Anterior cingulate cortex (tissue), 58 donors: Measurements from ENCODE around the gene OSBPL3.
"Not testable (repeated sequence)": the region's sequence is repeated elsewhere in the genome, so short reads cannot be mapped to it uniquely, and the experiment has no call there.

Experiments used
- DNase-seq, 58 donors: peaks; one replicate each; lab custom pipeline; 2025; lab: John Stamatoyannopoulos, UW

Gene OSBPL3

GRCh38 chr7:24924375-24924774, 55.6 kb downstream of the OSBPL3 start:
- no peak for DNase-seq

GRCh38 chr7:24923172-24923865, 56.7 kb downstream of the OSBPL3 start:
- no peak for DNase-seq

- no peak for DNase-seq
These were observed 57.7 kb downstream of the OSBPL3 start for GRCh38 chr7:24922099-24922773.

GRCh38 chr7:24921362-24921679, 58.7 kb downstream of the OSBPL3 start:
- no peak for DNase-seq

- no peak for DNase-seq
These were observed 59.3 kb downstream of the OSBPL3 start for GRCh38 chr7:24920451-24921361.

- no peak for DNase-seq
These were observed 62.3 kb downstream of the OSBPL3 start for GRCh38 chr7:24917510-24918239.

- DNase-seq = no peak
These were observed 63.4 kb downstream of the OSBPL3 start for GRCh38 chr7:24916463-24917040.

GRCh38 chr7:24914465-24914859, 65.5 kb downstream of the OSBPL3 start:
- no peak for DNase-seq

GRCh38 chr7:24913801-24914464, 66.0 kb downstream of the OSBPL3 start:
- no peak for DNase-seq

GRCh38 chr7:24912874-24913514, 67.0 kb downstream of the OSBPL3 start:
- no peak for DNase-seq

- DNase-seq = no peak
These were observed 67.6 kb downstream of the OSBPL3 start for GRCh38 chr7:24912424-24912823.

- no peak for DNase-seq
These were observed 68.8 kb downstream of the OSBPL3 start for GRCh38 chr7:24911213-24911603.

- DNase-seq = no peak
These were observed 69.3 kb downstream of the OSBPL3 start for GRCh38 chr7:24910551-24911212.

GRCh38 chr7:24908727-24909126, 71.3 kb downstream of the OSBPL3 start:
- DNase-seq = no peak

- no peak for DNase-seq
These were observed 71.8 kb downstream of the OSBPL3 start for GRCh38 chr7:24908166-24908565.

GRCh38 chr7:24907311-24907886, 72.6 kb downstream of the OSBPL3 start:
- DNase-seq = no peak

- no peak for DNase-seq
These were observed 73.8 kb downstream of the OSBPL3 start for GRCh38 chr7:24905996-24906770.

- DNase-seq = not testable (repeated sequence)
These were observed 76.0 kb downstream of the OSBPL3 start for GRCh38 chr7:24903992-24904391.
